ENCODE results near the gene OR12D1. TPM values are rescaled to one million over a fixed set of nuclear protein-coding genes. Genes with fewer than 3 reads are reported as not detected.

OR12D1 gene
- total RNA-seq, 1 experiment from 2014 or later, result not detected

- DNase-seq (ENCODE audit: low read depth, low spot score) (no peak), ATAC-seq (no peak)
- H4K20me1 ChIP-seq (ENCODE audit: insufficient read depth), result no peaks in the 10 kb centered on the region
- TF ChIP-seq POLR2AphosphoS5 (IDR thresholded peaks at IDR 0.05; ENCODE audit: low read depth, low read length) (no peak), FOSL1 (IDR thresholded peaks at IDR 0.05; ENCODE audit: low read depth) (no peak), JUND (IDR thresholded peaks at IDR 0.05) (no peak), CBX3 (IDR thresholded peaks at IDR 0.05; ENCODE audit: low read depth) (no peak), MAX (IDR thresholded peaks at IDR 0.05) (no peak)
- no peaks in the 10 kb centered on the region for H3K9me2 ChIP-seq (ENCODE audit: insufficient read depth)
- ChIA-PET RAD21 (ENCODE audit: low non-redundant PET in 1 of 2, low total read pairs in 2 of 2, uncharacterized antibody in 2 of 2, unreplicated experiment in 2 of 2) (no interaction called here), POLR2A (no interaction called here), CTCF (no interaction called here)
- H3K79me2 ChIP-seq (ENCODE audit: insufficient read depth, low read length), result no peaks in the 10 kb centered on the region
- BruUV-seq (replicated peaks), result no TSS peak
- H3K4me1 ChIP-seq (ENCODE audit: control insufficient read depth in 1 of 2, insufficient read depth in 2 of 2, low read length in 2 of 2), result 0 out of 4 replicates have a peak, but pooled peaks cover 0 to 3% of the 10 kb centered on the region in 2 experiments
- intact Hi-C loops (cut with micrococcal nuclease), result no loop called here
- H3K9me3 ChIP-seq (ENCODE audit: control insufficient read depth in 1 of 2, insufficient read depth in 1 of 2, low read depth in 1 of 2, low read length in 2 of 2), result no peaks in the 10 kb centered on the region
- no peaks in the 10 kb centered on the region for H3K27me3 ChIP-seq (ENCODE audit: insufficient read depth, low read length)
- no peaks in the 10 kb centered on the region for H3K36me3 ChIP-seq (ENCODE audit: control insufficient read depth in 1 of 2, insufficient read depth in 2 of 2, low read length in 2 of 2)
- no peak overlapping the region for H3K9ac ChIP-seq (ENCODE audit: low read length)
- H3K4me2 ChIP-seq (ENCODE audit: low read length), result no peak overlapping the region
- no peak overlapping the region for H3K4me3 ChIP-seq (replicated peaks in 1 of 2; ENCODE audit: low read depth in 1 of 2, low read length in 2 of 2)
- no peak overlapping the region for H2AFZ ChIP-seq (ENCODE audit: low read depth, low read length, poor library complexity, severe bottlenecking)
- H3K27ac ChIP-seq (ENCODE audit: low read depth, low read length), result no peak overlapping the region
Measured at GRCh38 chr6:29465279-29465678, 50.6 kb downstream of the OR12D1 start.

GRCh38 chr6:29465801-29466200 is 51.1 kb downstream of the OR12D1 start:
- POLR2A ChIA-PET, result no interaction called here
- RAD21 ChIA-PET (ENCODE audit: low non-redundant PET in 1 of 2, low total read pairs in 2 of 2, uncharacterized antibody in 2 of 2, unreplicated experiment in 2 of 2), result no interaction called here
- CTCF ChIA-PET, result no interaction called here
- no peaks in the 10 kb centered on the region for H3K79me2 ChIP-seq (ENCODE audit: insufficient read depth, low read length)
- no peak overlapping the region for H3K27ac ChIP-seq (ENCODE audit: low read depth, low read length)
- no peaks in the 10 kb centered on the region for H3K36me3 ChIP-seq (ENCODE audit: control insufficient read depth in 1 of 2, insufficient read depth in 2 of 2, low read length in 2 of 2)
- DNase-seq (ENCODE audit: low read depth, low spot score) (no peak), ATAC-seq (no peak)
- no peaks in the 10 kb centered on the region for H3K9me2 ChIP-seq (ENCODE audit: insufficient read depth)
- no peak overlapping the region for H3K4me3 ChIP-seq (replicated peaks in 1 of 2; ENCODE audit: low read depth in 1 of 2, low read length in 2 of 2)
- BruUV-seq (replicated peaks), result no TSS peak
- H3K4me2 ChIP-seq (ENCODE audit: low read length), result no peak overlapping the region
- 0 out of 4 replicates have a peak, but pooled peaks cover 0 to 3% of the 10 kb centered on the region in 2 experiments for H3K4me1 ChIP-seq (ENCODE audit: control insufficient read depth in 1 of 2, insufficient read depth in 2 of 2, low read length in 2 of 2)
- H2AFZ ChIP-seq (ENCODE audit: low read depth, low read length, poor library complexity, severe bottlenecking), result no peak overlapping the region
- intact Hi-C loops (cut with micrococcal nuclease), result no loop called here
- no peaks in the 10 kb centered on the region for H3K9me3 ChIP-seq (ENCODE audit: control insufficient read depth in 1 of 2, insufficient read depth in 1 of 2, low read depth in 1 of 2, low read length in 2 of 2)
- H4K20me1 ChIP-seq (ENCODE audit: insufficient read depth), result no peaks in the 10 kb centered on the region
- no peaks in the 10 kb centered on the region for H3K27me3 ChIP-seq (ENCODE audit: insufficient read depth, low read length)
- TF ChIP-seq REST (IDR thresholded peaks at IDR 0.05; ENCODE audit: low read depth), result no peak
- H3K9ac ChIP-seq (ENCODE audit: low read length), result no peak overlapping the region

Measured in HCT116 (cell line).